Amniotic epithelial cell (primary cell): ENCODE results near the gene IDNK.

Experiments used
- DNase-seq: peaks from one replicate; pipeline ENCODE4 v3.0.0-alpha.2; 2010; ENCODE audit warnings: low read depth

The IDNK gene

GRCh38 chr9:83633676-83634075 is 10.7 kb downstream of the IDNK start:
- DNase-seq, result no peak

- DNase-seq, result no peak
Observed at GRCh38 chr9:83636813-83637212, 13.9 kb downstream of the IDNK start.

- peak; percentile 47 for DNase-seq
Observed at GRCh38 chr9:83637389-83637788, 14.4 kb downstream of the IDNK start.

GRCh38 chr9:83639266-83639665 is 16.3 kb downstream of the IDNK start:
- no peak for DNase-seq

- no peak for DNase-seq
Observed at GRCh38 chr9:83642793-83643192, 19.9 kb downstream of the IDNK start.

- no peak for DNase-seq
Observed at GRCh38 chr9:83646500-83647239, 23.7 kb downstream of the IDNK start.

- peak; percentile 29 for DNase-seq
Observed at GRCh38 chr9:83649080-83649479, 26.1 kb downstream of the IDNK start.

GRCh38 chr9:83649515-83649914 is 26.6 kb downstream of the IDNK start:
- no peak for DNase-seq

GRCh38 chr9:83651558-83651957 is 28.6 kb downstream of the IDNK start:
- no peak for DNase-seq

- no peak for DNase-seq
Observed at GRCh38 chr9:83652433-83652832, 29.5 kb downstream of the IDNK start.

GRCh38 chr9:83655433-83655832 is 32.5 kb downstream of the IDNK start:
- no peak for DNase-seq

GRCh38 chr9:83656032-83656680 is 33.2 kb downstream of the IDNK start:
- DNase-seq, result no peak

- DNase-seq, result no peak
Observed at GRCh38 chr9:83656952-83657351, 34.0 kb downstream of the IDNK start.

GRCh38 chr9:83662933-83663332 is 40.0 kb downstream of the IDNK start:
- DNase-seq, result no peak

GRCh38 chr9:83665580-83666200 is 42.7 kb downstream of the IDNK start:
- no peak for DNase-seq

- DNase-seq, result peak; percentile 60
Observed at GRCh38 chr9:83669067-83669466, 46.1 kb downstream of the IDNK start.

GRCh38 chr9:83670381-83670780 is 47.4 kb downstream of the IDNK start:
- no peak for DNase-seq

- no peak for DNase-seq
Observed at GRCh38 chr9:83671451-83671850, 48.5 kb downstream of the IDNK start.

- DNase-seq, result no peak
Observed at GRCh38 chr9:83675466-83675865, 52.5 kb downstream of the IDNK start.

- no peak for DNase-seq
Observed at GRCh38 chr9:83677596-83677995, 54.7 kb downstream of the IDNK start.

GRCh38 chr9:83680233-83680632 is 57.3 kb downstream of the IDNK start:
- DNase-seq, result no peak

- DNase-seq, result peak; percentile 32
Observed at GRCh38 chr9:83681490-83681889, 58.5 kb downstream of the IDNK start.

- DNase-seq, result no peak
Observed at GRCh38 chr9:83688921-83689320, 66.0 kb downstream of the IDNK start.
